NT2/D1 (cell line): Measurements from ENCODE around the gene RNASEH1.

Source experiments
- DNase-seq: peaks from one replicate; pipeline ENCODE4 v3.0.0-alpha.2; 2011; ENCODE audit warnings: low read depth, low spot score
- H3K27me3 ChIP-seq: 2 replicates; pipeline ENCODE4 v1.6.0; 2011; ENCODE audit warnings: mild to moderate bottlenecking; ENCODE audit not compliant: insufficient read length, insufficient read depth
- H3K36me3 ChIP-seq: 2 replicates; pipeline ENCODE4 v1.6.1; 2011; ENCODE audit warnings: mild to moderate bottlenecking, low read length, mixed read lengths; ENCODE audit not compliant: insufficient read depth, insufficient read length
- H3K4me1 ChIP-seq: 2 replicates; pipeline ENCODE4 v1.5.1; 2011; ENCODE audit not compliant: insufficient read depth, insufficient read length
- H3K4me3 ChIP-seq: 2 replicates; pipeline ENCODE4 v1.5.1; 2011; ENCODE audit warnings: low read depth; ENCODE audit not compliant: insufficient read length
- H3K9ac ChIP-seq: 2 replicates; pipeline ENCODE4 v1.6.0; 2011; ENCODE audit warnings: low read depth; ENCODE audit not compliant: insufficient read length
- H3K9me3 ChIP-seq: 2 replicates; pipeline ENCODE4 v1.5.1; 2011; ENCODE audit warnings: mild to moderate bottlenecking, low read length; ENCODE audit not compliant: insufficient read depth
- SUZ12 ChIP-seq: IDR thresholded peaks from 2 replicates; pipeline ENCODE4 v1.6.1; 2011; ENCODE audit not compliant: insufficient read length, insufficient read depth; ENCODE audit errors: extremely low read depth
- YY1 ChIP-seq: IDR thresholded peaks from 2 replicates; pipeline ENCODE4 v1.6.1; 2011; ENCODE audit not compliant: insufficient read length, insufficient read depth
- ZNF274 ChIP-seq: IDR thresholded peaks from 2 replicates; pipeline ENCODE4 v1.6.1; 2011; ENCODE audit warnings: mild to moderate bottlenecking, low read depth, low read length

Gene RNASEH1

DNA sequence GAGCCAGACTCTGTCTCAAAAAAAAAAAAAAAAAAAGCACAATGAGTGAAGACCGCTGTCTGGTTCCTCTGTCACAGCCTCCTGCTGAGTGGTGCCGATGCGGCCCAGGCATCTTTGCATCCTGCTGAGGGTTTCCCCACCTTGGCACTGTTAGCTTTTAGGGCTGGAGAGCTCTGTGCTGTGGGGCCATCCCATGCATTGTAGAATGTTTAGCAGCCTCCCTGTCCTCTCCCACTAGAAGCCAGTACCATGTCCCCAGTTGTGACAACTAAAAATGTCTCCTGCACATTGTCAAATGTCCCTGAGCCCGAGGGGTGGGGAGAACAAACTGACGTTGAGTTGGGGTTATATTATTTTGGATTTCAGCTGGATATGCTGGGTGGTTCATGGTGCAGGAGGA lies 28.9 kb upstream of the RNASEH1 start:
- no peak for TF ChIP-seq SUZ12
- no peak for TF ChIP-seq YY1

DNA sequence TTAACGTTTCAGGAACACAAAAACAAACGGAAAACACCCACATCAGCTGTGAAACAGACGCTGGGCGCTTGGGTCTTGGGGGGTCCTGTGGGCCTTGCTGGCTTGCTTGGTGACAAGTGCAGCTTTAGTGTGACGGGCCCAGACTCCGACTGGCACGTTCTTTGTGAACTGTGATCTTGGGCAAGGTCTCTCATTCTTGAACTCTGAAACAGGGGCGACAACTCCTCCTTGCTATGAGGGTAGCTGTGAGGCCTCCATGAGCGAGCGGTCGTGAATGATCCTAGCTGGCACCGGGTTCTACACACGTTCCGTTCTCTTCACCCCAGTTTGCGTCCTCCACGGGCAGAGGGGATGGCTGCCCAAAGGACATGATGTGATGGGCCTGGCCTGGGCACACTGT lies 28.1 kb upstream of the RNASEH1 start:
- Histone ChIP-seq H3K36me3 (peaks cover 18% of the 10 kb centered on the region), H3K9ac (no peak overlapping the region), H3K4me3 (no peak overlapping the region), H3K9me3 (no peaks in the 10 kb centered on the region), H3K4me1 (peaks cover 3% of the 10 kb centered on the region), H3K27me3 (no peaks in the 10 kb centered on the region)
- TF ChIP-seq YY1 (no peak), SUZ12 (no peak), ZNF274 (no peak)
- DNase-seq: no peak

More for the DNA sequence above, 28.9 kb upstream of the RNASEH1 start:
- Histone ChIP-seq H3K9me3 (no peaks in the 10 kb centered on the region), H3K4me1 (peaks cover under 1% of the 10 kb centered on the region), H3K36me3 (peaks cover 10% of the 10 kb centered on the region), H3K9ac (no peak overlapping the region), H3K27me3 (no peaks in the 10 kb centered on the region), H3K4me3 (no peak overlapping the region)
- DNase-seq: no peak

DNA sequence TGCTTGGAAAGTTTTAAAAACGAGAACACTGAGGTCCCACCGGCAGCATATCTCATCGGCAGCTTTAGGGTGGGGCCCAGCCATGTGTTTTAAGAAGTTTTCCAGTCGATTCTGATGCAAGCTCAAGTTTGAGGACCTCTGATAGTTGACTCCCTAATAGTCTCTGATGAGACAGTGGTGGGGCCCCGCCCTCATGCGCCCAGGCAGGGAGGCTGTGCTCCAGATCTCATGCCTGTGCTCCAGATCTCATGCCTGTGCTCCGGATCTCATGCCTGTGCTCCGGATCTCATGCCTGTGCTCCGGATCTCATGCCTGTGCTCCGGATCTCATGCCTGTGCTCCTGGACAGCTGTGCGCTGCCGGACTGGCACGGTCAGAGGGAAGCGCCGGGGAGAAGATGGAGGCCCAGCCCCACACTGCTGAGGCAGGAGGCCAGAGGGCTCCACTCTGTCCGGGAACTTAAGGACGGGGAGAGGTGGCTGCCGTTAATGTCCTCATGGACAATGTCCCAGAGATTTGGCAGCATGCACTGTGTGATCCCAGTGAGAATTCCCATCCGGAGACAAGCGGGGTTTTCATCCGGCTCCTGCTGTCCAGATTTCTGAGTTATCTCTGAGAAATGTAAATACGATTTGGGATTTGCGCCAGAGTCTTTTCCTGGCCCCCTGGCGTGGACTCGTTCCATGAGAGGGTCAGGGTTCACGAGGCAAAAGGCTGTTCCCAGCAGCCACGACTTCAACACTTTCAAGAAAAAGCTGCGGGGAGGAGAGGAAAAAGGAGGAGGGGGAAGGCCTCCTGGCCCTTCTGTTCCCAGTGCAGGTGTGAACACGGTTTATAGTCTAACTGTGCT lies 27.4 kb upstream of the RNASEH1 start:
- H3K4me3 ChIP-seq: no peak overlapping the region
- DNase-seq: no peak
- TF ChIP-seq SUZ12 (no peak), ZNF274 (no peak), YY1 (no peak)

DNA sequence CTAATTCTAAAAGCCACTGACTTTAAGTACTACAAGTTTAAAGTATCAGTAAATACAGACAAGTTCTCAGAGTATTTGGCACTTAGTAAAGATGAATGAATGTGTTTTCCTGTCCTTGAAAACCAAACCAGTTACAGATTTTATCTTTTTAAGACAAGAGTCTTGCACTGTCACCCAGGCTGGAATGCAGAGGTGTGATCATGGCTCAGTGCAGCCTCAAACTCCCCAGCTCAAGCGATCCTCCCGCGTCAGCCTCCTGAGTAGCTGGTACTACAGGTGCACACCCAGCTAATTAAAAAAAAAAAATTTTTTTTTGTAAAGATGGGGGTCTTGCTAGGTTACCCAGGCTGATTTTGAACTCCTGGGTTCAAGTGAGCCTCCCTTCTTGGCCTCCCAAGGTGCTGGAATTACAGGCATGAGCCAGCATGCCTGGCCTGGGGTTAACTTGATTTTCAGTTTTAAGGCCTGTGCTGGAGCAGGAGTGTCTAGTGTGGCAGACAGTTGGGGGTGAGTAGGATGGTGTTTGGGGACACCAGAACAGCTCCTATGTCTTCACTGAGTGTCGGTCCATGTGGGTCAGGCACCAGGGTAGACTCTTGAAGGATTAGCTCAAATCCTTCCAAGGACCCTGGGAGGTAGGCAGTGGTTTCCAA lies 26.6 kb upstream of the RNASEH1 start:
- Histone ChIP-seq H3K9ac (no peak overlapping the region), H3K36me3 (peaks cover 33% of the 10 kb centered on the region), H3K4me3 (no peak overlapping the region), H3K4me1 (peaks cover 3% of the 10 kb centered on the region), H3K9me3 (no peaks in the 10 kb centered on the region), H3K27me3 (no peaks in the 10 kb centered on the region)
- no peak for DNase-seq
- no peak for TF ChIP-seq SUZ12
- TF ChIP-seq YY1: no peak
- no peak for TF ChIP-seq ZNF274

More for the DNA sequence above, 27.4 kb upstream of the RNASEH1 start:
- Histone ChIP-seq H3K27me3 (no peaks in the 10 kb centered on the region), H3K36me3 (peaks cover 25% of the 10 kb centered on the region), H3K9me3 (no peaks in the 10 kb centered on the region), H3K4me1 (peaks cover 3% of the 10 kb centered on the region), H3K9ac (no peak overlapping the region)

DNA sequence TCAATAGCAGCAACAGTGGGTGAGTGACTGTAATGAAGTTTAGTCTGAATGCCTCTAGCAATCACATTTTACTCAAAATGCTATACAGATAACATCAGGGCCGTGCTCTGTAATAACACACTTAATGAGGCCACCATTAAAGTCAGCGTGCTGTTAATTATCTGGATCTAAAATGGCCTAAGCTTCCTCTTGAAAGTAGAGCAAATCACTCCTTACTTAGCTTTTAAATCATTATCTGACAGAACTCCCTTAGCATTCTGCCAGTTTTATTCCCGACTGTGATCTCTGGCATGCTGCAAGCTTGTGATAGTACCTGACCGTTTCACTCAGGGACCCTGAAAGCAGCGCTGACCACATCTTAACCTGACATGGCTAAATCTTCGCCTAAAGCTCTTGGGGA lies 25.9 kb upstream of the RNASEH1 start:
- DNase-seq: no peak
- TF ChIP-seq SUZ12 (no peak), ZNF274 (no peak), YY1 (no peak)
- Histone ChIP-seq H3K9me3 (no peaks in the 10 kb centered on the region), H3K4me1 (peaks cover 3% of the 10 kb centered on the region), H3K36me3 (peaks cover 39% of the 10 kb centered on the region), H3K27me3 (no peaks in the 10 kb centered on the region), H3K9ac (no peak overlapping the region), H3K4me3 (no peak overlapping the region)

DNA sequence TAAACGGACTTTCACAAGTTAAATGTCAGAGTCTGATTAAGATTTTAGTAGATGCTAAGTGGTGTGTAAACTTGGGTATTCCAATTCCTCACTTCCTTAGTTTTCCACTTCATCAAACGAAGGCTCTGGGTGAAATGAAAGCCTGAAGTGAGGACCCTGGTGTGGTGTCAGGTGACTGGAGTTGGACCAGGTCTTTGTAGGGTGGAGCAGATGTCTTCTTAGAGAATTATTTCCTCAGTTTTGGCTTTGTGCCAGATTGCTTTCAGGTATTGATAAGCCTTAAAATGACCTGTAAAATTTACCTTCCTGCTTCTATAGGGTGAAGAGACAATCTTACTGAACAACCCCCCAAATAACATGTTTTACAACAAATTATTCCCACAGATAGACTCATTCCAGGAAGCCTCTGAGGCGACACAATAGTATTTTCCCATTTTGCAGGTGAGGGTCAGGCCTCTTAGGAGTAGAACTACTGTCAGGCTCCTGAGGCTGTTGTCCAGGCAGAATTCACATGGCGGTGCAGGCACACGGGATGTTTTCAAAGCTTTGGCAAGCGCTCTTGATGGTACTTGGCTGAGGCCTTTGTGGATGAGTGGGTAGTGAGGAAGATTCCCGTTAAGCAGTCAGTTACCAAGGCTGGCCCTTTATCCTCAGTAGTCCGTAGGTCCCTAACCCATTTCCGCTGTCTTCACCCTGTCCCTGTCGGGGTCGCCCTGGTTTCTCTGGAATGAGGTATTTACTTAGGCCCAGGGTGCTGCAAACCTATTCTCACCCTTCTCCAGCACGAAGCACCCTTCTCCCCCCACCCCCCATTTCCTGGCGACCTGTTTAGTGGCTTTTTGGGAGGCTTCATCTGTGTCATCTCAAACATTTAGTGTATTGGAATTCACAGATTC lies 23.5 kb upstream of the RNASEH1 start:
- no peak for DNase-seq
- no peaks in the 10 kb centered on the region for H3K9me3 ChIP-seq
- peaks cover 58% of the 10 kb centered on the region for H3K36me3 ChIP-seq
- H3K9ac ChIP-seq: no peak overlapping the region
- H3K27me3 ChIP-seq: no peaks in the 10 kb centered on the region
- no peak for TF ChIP-seq SUZ12
- TF ChIP-seq YY1: no peak
- no peak for TF ChIP-seq ZNF274
- peaks cover 3% of the 10 kb centered on the region for H3K4me1 ChIP-seq
- no peak overlapping the region for H3K4me3 ChIP-seq

DNA sequence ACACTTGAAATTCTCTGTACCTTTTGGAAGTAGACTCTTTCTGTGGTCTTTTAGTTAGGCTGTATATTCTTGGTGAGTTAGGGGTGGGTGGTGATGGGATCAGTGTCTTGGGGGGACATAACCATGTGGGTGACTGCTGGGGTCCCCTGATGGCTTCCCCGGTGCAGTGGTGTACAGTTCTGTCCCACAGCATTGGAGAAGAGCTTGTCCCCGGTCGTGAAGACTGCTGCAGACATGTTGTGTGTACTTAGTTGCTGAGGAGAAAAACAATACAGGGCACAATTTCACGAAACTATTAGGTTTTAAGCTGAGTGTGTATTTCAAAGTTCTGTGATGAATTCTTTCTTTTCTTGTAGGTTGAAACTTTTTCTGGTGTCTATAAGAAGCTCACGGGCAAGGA lies 22.3 kb upstream of the RNASEH1 start:
- TF ChIP-seq ZNF274 (no peak), SUZ12 (no peak), YY1 (no peak)
- Histone ChIP-seq H3K36me3 (peaks cover 70% of the 10 kb centered on the region), H3K27me3 (no peaks in the 10 kb centered on the region), H3K9ac (no peak overlapping the region), H3K4me1 (peaks cover 3% of the 10 kb centered on the region), H3K4me3 (no peak overlapping the region), H3K9me3 (no peaks in the 10 kb centered on the region)
- no peak for DNase-seq
